Transverse colon (tissue), 4 donors: ENCODE measurements around the gene SCNN1A.

Experiments used
- CTCF ChIP-seq, 5 experiments: fragments of 200-600 bp in 3 of 5; fragments of 450-650 bp in 2 of 5; sonication (generic) in 3 of 5; IDR thresholded peaks; 1 replicate in 2 of 5; 2 replicates in 3 of 5; pipeline ENCODE4 v1.5.1; 2016 to 2017; ENCODE audit warnings: antibody characterized with exemption in 5 of 5, inconsistent platforms in 3 of 5, mild to moderate bottlenecking in 2 of 5, moderate library complexity in 1 of 5
- EP300 ChIP-seq: sonication (generic); formaldehyde crosslinking; IDR thresholded peaks from one replicate; pipeline ENCODE4 v1.6.1; 2017; ENCODE audit warnings: antibody characterized with exemption, low read depth
- POLR2A ChIP-seq: fragments of 450-650 bp; IDR thresholded peaks from one replicate; pipeline ENCODE4 v1.6.1; 2016; ENCODE audit warnings: antibody characterized with exemption, mild to moderate bottlenecking, moderate library complexity
- POLR2AphosphoS5 ChIP-seq, 3 donors: sonication (generic); formaldehyde crosslinking; IDR thresholded peaks; one replicate each; pipeline ENCODE4 v1.6.1; 2016; ENCODE audit warnings: antibody characterized with exemption in 3 of 3

DNA sequence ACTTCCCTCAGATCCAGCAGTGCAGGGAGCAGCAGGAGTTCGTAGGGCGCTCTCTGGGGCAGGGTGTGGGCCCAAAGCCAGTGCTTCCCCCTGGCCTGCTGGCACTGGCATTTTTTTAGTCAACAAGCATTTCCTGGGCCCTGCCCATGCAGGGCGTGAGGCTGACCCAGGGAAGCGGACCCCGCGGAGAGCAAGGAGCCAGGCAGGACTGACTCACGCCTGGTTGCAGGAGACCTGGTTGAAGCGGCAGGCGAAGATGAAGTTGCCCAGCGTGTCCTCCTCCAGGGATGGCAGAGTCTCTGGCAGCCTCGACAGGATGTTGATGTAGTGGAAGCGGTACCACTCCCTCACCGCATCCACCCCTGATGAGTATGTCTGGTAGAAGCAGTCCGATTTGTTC, 13.5 kb downstream of the SCNN1A start:
- TF ChIP-seq CTCF (IDR thresholded peaks at IDR 0.05) = no peak
- no peak for TF ChIP-seq POLR2A
- peak; percentile 21 to 61 (median 34) for TF ChIP-seq POLR2AphosphoS5 (IDR thresholded peaks at IDR 0.05)
- TF ChIP-seq EP300 = no peak
